PC-3 (cell line): ENCODE measurements around the gene ANKRD30B.
"Not testable (repeated sequence)": the region's sequence is repeated elsewhere in the genome, so short reads cannot be mapped to it uniquely, and the experiment has no call there.

Experiments used
- EZH2 ChIP-seq: fragments of 300-600 bp; sonication (generic); IDR thresholded peaks from one replicate; pipeline ENCODE4 v1.6.1; 2017; ENCODE audit warnings: antibody characterized with exemption, mild to moderate bottlenecking, low read length; ENCODE audit not compliant: unreplicated experiment
- EZH2phosphoT487 ChIP-seq: fragments of 300-600 bp; sonication (generic); IDR thresholded peaks from 2 replicates; pipeline ENCODE4 v1.6.1; 2018; ENCODE audit warnings: mild to moderate bottlenecking, antibody characterized with exemption, low read length, borderline replicate concordance
- TF ChIP-seq, protein P1 (sequence below): fragments of 300-600 bp; sonication (generic); conservative IDR thresholded peaks from 2 replicates; pipeline ENCODE4 v1.5.1; 2017; ENCODE audit warnings: antibody characterized with exemption, low read depth, mild to moderate bottlenecking, low read length

DNA sequence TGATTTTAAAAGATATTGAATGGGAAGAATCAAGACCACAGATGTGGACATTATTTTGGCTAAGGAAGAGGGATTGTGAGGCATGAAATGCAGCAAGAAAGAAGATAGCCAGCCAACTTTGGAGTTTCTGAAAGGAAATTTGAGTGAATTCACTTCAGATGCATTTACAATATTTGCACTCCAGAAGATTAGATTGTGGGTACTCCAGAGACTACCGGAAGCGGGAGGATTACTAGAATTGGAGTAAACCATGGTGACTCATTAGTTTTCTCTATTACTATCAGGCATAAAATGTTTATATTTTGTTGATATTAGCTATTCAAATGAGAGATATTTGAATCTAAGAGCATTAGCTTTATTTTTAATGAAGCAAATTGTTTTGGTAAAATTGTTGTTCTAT is 93.6 kb downstream of the ANKRD30B start:
- TF ChIP-seq, protein P1, sequence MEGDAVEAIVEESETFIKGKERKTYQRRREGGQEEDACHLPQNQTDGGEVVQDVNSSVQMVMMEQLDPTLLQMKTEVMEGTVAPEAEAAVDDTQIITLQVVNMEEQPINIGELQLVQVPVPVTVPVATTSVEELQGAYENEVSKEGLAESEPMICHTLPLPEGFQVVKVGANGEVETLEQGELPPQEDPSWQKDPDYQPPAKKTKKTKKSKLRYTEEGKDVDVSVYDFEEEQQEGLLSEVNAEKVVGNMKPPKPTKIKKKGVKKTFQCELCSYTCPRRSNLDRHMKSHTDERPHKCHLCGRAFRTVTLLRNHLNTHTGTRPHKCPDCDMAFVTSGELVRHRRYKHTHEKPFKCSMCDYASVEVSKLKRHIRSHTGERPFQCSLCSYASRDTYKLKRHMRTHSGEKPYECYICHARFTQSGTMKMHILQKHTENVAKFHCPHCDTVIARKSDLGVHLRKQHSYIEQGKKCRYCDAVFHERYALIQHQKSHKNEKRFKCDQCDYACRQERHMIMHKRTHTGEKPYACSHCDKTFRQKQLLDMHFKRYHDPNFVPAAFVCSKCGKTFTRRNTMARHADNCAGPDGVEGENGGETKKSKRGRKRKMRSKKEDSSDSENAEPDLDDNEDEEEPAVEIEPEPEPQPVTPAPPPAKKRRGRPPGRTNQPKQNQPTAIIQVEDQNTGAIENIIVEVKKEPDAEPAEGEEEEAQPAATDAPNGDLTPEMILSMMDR, result not testable (repeated sequence)
- TF ChIP-seq EZH2, EZH2phosphoT487: not testable (repeated sequence)
